ENCODE results near the gene ZNF423. TPM values are rescaled to one million over a fixed set of nuclear protein-coding genes. Genes with fewer than 3 reads are reported as not detected.

Gene ZNF423
- total RNA-seq, 1 donor from 2014 or later, result 49.8 TPM

- TF ChIP-seq CTCF (IDR thresholded peaks at IDR 0.05; ENCODE audit: unreplicated experiment), result no peak
- Mint-ChIP-seq H3K9me3 (ENCODE audit: low read depth) (no peaks in the 10 kb centered on the region), H3K27me3 (no peaks in the 10 kb centered on the region), H3K4me1 (ENCODE audit: low read depth) (peaks cover 13% of the 10 kb centered on the region), H3K4me3 (ENCODE audit: low read depth) (no peak overlapping the region), H3K36me3 (ENCODE audit: insufficient read depth) (no peaks in the 10 kb centered on the region), H3K27ac (no peak overlapping the region)
- no peak for DNase-seq (ENCODE audit: low spot score, unreplicated experiment)
Observed at GRCh38 chr16:49750341-49751000, 105.4 kb downstream of the ZNF423 start.

DNA sequence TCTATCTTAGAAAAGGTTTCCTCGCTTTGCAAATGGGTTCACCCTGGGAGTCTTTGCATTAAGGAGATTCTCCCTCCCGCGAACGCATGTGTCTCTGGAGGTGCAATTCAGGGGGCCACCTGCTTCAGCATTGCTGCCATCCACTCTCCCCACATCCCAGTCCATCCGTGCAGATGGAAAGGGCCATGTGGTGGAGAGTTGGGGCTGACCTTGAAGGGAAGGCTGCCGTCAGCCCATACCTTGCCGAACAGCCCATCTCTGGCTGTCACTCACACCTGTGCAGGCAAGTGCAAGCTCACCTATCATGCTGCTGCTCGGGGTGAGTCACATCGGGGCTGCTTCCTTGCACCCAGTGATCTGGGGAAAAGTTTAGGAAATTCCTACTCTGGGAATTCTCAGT lies 106.1 kb downstream of the ZNF423 start:
- Mint-ChIP-seq H3K36me3 (ENCODE audit: insufficient read depth) (no peaks in the 10 kb centered on the region), H3K27me3 (no peaks in the 10 kb centered on the region), H3K27ac (no peak overlapping the region), H3K4me1 (ENCODE audit: low read depth) (peaks cover 7% of the 10 kb centered on the region), H3K4me3 (ENCODE audit: low read depth) (no peak overlapping the region), H3K9me3 (ENCODE audit: low read depth) (no peaks in the 10 kb centered on the region)
- DNase-seq (ENCODE audit: low spot score, unreplicated experiment), result no peak
- no peak for TF ChIP-seq CTCF (IDR thresholded peaks at IDR 0.05; ENCODE audit: unreplicated experiment)

- H3K9me3 Mint-ChIP-seq (ENCODE audit: low read depth), result no peaks in the 10 kb centered on the region
- no peak overlapping the region for H3K27ac Mint-ChIP-seq
- no peaks in the 10 kb centered on the region for H3K36me3 Mint-ChIP-seq (ENCODE audit: insufficient read depth)
- TF ChIP-seq CTCF (IDR thresholded peaks at IDR 0.05; ENCODE audit: unreplicated experiment), result no peak
- peaks cover 1% of the 10 kb centered on the region for H3K4me1 Mint-ChIP-seq (ENCODE audit: low read depth)
- no peaks in the 10 kb centered on the region for H3K27me3 Mint-ChIP-seq
- DNase-seq (ENCODE audit: low spot score, unreplicated experiment), result no peak
- no peak overlapping the region for H3K4me3 Mint-ChIP-seq (ENCODE audit: low read depth)
Observed at GRCh38 chr16:49748322-49748721, 107.6 kb downstream of the ZNF423 start.

- no peaks in the 10 kb centered on the region for H3K9me3 Mint-ChIP-seq (ENCODE audit: low read depth)
- no peaks in the 10 kb centered on the region for H3K27me3 Mint-ChIP-seq
- DNase-seq (ENCODE audit: low spot score, unreplicated experiment), result no peak
- no peak overlapping the region for H3K27ac Mint-ChIP-seq
- no peak for TF ChIP-seq CTCF (IDR thresholded peaks at IDR 0.05; ENCODE audit: unreplicated experiment)
- H3K4me1 Mint-ChIP-seq (ENCODE audit: low read depth), result peaks cover 4% of the 10 kb centered on the region
- no peaks in the 10 kb centered on the region for H3K36me3 Mint-ChIP-seq (ENCODE audit: insufficient read depth)
- H3K4me3 Mint-ChIP-seq (ENCODE audit: low read depth), result no peak overlapping the region
Observed at GRCh38 chr16:49747654-49748053, 108.3 kb downstream of the ZNF423 start.

- Mint-ChIP-seq H3K27ac (no peak overlapping the region), H3K4me3 (ENCODE audit: low read depth) (no peak overlapping the region), H3K9me3 (ENCODE audit: low read depth) (no peaks in the 10 kb centered on the region), H3K4me1 (ENCODE audit: low read depth) (peaks cover 6% of the 10 kb centered on the region), H3K36me3 (ENCODE audit: insufficient read depth) (no peaks in the 10 kb centered on the region), H3K27me3 (no peaks in the 10 kb centered on the region)
- DNase-seq (ENCODE audit: low spot score, unreplicated experiment), result no peak
- no peak for TF ChIP-seq CTCF (IDR thresholded peaks at IDR 0.05; ENCODE audit: unreplicated experiment)
Observed at GRCh38 chr16:49746545-49746944, 109.4 kb downstream of the ZNF423 start.
